OCI-LY1 (cell line): ENCODE measurements around the gene ITGAE.

Experiments
- EZH2 ChIP-seq: fragments of 200-600 bp; sonication (generic), shearing (Covaris generic); IDR thresholded peaks from 2 replicates; pipeline ENCODE4 v1.8.0; 2017; ENCODE audit warnings: borderline replicate concordance, mixed run types, mild to moderate bottlenecking, antibody characterized with exemption, low read length, moderate library complexity, mixed read lengths
- TF ChIP-seq, protein P1 (sequence below): fragments of 200-600 bp; sonication (generic), shearing (Covaris generic); IDR thresholded peaks from 2 replicates; pipeline ENCODE4 v1.5.1; 2017; ENCODE audit warnings: mild to moderate bottlenecking, antibody characterized with exemption, low read length, moderate library complexity, mixed read lengths

DNA sequence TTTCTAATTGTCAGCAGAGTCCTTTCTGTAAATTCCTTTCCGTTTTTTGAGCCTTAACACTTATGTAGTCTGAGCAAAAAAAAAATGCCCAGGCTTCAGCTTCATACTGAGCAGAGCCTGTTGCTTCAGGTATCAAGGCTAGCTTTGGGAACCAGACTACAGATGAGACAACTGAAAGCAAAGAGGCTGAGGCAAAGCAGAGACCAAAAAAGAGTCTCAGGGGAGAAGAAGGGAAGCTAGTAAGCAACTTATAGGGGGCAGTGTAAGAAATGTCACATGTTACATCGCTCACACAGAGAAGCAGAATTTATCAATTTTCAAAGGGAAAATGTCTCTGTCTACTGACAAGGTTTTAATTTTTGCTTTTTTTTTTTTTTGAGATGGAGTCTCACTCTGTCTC lies 73.9 kb downstream of the ITGAE start:
- TF ChIP-seq, protein P1, sequence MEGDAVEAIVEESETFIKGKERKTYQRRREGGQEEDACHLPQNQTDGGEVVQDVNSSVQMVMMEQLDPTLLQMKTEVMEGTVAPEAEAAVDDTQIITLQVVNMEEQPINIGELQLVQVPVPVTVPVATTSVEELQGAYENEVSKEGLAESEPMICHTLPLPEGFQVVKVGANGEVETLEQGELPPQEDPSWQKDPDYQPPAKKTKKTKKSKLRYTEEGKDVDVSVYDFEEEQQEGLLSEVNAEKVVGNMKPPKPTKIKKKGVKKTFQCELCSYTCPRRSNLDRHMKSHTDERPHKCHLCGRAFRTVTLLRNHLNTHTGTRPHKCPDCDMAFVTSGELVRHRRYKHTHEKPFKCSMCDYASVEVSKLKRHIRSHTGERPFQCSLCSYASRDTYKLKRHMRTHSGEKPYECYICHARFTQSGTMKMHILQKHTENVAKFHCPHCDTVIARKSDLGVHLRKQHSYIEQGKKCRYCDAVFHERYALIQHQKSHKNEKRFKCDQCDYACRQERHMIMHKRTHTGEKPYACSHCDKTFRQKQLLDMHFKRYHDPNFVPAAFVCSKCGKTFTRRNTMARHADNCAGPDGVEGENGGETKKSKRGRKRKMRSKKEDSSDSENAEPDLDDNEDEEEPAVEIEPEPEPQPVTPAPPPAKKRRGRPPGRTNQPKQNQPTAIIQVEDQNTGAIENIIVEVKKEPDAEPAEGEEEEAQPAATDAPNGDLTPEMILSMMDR, result no peak
- TF ChIP-seq EZH2, result no peak
